ENCODE results near the gene MICALL1.

MICALL1 gene

DNA sequence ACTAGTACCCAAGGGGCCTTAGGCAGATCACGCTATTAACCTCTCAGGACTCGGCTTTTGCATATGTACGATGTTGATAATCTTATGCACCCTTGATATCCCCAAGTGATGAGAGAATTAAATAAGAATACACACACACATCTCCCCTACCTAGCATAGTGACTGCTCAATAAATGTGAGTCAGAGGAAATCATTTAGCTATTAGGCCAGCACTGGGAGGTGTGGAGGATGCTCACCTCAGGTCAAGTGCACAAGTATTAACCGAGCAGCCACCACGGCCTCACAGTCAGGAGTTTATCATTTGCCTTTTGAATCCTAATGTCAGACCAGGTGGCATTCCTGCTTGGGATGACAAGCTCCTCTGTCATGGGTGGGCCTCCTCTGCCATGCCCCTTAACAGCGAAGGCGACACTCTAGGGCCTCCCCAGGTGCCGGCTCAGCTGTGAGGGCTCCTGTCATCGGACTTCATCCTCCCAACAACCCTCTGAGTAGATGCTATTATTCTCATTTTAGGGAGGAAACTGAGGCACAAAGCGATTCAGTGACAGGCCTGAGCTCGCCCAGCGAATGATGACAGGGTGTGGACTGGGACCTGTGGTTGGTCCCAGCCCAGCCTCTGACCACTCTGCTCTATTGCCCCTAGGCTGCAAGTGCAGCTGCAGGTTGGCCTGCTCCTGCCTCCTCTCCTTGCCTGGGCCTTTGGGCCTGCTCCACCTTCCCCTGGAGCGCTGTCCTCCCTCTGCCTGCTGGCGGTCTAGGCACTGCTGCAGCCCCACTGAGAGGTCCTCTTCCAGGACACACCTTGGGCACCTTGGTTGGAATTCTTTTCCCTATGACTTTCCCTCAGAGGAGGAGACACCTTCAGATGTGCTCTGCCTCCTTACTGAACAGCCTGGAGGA is 83.3 kb downstream of the MICALL1 start:
- DNase-seq: no peak

DNA sequence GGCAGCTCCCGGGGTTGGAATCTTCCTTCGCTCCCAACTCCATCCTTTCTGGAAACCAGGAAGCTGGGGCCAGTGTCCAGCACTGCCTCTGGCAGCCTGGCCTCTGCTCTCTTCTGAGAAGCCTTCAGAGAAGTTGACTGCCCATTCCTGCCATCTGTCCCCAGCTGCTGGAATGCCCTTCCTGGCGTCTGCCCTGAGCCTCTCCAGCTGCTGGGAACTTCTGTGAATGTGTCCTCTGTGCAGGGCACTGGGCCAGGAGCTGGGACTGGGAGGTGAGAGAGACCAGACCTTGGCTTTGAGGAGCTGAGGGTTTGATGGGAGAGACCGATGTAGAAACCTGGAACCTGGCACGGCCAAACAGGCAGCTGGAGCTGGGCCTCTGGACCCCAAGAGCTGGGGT is 84.2 kb downstream of the MICALL1 start:
- no peak for DNase-seq

DNA sequence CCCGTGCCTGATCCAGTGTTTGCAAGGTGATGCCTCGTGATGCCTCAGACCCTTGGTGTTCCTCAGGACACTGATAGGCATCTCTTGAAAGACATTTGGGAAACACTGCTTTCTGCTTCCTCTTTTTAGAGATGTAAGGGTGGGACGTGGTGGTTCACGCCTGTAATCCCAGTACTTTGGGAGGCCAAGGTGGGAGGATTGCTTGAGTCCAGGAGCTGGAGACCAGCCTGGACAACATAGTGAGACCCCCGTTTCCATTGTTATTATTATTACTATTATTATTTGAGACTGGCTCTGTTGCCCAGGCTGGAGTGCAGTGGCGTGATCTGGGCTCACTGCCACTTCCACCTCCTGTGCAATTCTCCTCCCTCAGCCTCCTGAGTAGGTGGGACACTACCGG is 84.8 kb downstream of the MICALL1 start:
- DNase-seq: no peak

DNA sequence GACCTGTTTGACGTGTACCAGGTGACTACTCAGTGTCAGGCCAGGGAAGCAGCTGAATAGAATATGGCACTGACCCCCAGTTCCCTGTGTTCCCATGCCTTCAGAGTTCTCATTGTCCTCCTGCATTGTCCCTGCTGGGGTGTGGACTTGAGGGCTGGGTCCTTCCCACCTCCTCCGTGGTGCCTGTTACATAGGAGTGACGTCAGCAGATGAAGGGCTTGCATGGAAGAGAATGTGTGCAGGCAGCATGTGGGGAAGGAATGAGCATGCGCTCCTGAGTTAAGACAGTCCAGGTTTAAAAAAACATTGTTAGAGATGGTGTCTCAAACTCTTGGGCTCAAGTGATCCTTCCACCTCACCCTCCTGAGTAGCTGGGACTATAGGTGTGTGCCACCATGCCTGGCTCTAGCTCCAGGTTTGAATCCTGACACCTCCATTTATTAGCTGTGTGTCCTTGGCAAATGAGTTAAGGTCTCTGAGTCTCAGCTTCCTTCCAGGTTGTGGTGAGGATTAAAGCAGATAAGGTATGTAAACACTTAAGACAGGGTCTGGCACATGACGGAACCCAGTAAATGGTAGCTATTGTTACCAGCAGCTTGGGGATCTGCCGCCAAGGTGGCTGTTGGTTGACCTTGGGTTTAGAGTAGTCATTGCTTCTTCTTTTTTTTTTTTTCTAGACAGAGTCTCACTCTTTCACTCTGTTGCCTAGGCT is 85.8 kb downstream of the MICALL1 start:
- DNase-seq: no peak
